HG03354 (cell line): Measurements from ENCODE around the gene NPIPB8.
"Not testable (repeated sequence)": the region's sequence is repeated elsewhere in the genome, so short reads cannot be mapped to it uniquely, and the experiment has no call there.

Source experiments
- ATAC-seq: cut with Tn5 transposase; IDR thresholded peaks from one replicate; pipeline ENCODE4 v1.9.1; 2021; ENCODE audit warnings: mild to moderate bottlenecking; ENCODE audit not compliant: unreplicated experiment, poor library complexity, severe bottlenecking

Gene NPIPB8

DNA sequence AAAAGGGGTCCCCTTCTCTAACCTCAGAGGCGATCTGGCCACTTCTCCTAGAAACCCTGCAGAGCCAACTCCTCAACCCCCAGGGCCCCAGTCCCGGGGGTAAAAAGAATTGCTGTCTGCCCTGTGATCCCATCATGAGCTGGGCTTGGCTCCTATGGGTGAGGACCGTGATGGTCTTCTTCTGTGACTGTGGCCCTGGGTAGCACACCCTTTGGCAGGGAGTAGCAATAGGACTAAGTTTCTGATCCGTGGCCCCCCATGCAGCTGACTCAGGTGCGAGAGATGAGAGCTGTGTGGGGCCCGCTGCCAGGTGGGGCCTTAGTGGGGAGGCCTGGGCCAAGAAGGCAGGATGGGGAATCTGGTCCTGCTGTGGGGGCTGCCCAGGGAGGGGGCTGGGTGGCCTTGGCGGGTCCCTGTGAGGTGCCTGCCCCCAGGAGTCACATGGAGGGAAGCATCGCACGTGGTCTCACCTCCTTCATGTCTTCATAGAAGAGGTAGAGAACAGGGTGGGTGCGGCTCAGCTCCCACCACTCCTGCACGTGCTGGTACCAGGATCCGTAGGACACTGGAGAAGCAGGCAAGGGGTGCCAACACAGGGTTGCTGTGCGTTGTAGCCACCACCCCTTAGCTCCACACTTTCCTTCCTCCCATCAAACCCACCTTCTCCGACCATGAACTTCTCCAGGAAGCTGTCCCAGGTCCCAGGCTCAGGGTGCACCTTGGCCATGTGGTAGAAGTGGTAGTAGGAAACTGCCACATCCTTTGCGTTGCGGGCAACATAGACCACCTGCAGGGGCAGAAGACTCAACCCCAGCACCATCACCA lies 31.4 kb upstream of the NPIPB8 start:
- no peak for ATAC-seq

DNA sequence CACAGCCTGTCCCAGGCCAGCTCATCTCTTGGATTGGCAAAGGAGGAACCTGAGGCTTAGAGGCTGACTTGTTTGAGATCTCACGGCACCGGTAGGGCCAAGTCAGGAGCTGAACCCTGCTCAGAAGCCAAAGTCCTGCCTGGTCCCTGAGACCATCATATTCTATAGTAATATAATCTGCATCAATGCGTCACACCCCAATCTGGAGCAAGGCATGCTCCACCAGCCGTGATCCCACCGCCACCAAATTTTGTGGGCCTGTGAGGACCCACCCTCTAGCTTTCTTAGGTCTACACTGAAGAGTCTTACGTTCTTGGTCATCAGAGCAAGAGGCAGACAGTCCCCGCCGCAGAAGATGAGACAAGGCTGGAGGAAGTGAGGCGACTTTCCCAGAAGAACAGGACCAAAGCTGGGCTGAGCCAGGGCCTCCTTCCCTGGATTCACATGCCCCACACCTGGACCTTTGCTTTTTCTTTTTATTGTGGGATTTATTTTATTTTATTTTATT lies 30.7 kb upstream of the NPIPB8 start:
- no peak for ATAC-seq

DNA sequence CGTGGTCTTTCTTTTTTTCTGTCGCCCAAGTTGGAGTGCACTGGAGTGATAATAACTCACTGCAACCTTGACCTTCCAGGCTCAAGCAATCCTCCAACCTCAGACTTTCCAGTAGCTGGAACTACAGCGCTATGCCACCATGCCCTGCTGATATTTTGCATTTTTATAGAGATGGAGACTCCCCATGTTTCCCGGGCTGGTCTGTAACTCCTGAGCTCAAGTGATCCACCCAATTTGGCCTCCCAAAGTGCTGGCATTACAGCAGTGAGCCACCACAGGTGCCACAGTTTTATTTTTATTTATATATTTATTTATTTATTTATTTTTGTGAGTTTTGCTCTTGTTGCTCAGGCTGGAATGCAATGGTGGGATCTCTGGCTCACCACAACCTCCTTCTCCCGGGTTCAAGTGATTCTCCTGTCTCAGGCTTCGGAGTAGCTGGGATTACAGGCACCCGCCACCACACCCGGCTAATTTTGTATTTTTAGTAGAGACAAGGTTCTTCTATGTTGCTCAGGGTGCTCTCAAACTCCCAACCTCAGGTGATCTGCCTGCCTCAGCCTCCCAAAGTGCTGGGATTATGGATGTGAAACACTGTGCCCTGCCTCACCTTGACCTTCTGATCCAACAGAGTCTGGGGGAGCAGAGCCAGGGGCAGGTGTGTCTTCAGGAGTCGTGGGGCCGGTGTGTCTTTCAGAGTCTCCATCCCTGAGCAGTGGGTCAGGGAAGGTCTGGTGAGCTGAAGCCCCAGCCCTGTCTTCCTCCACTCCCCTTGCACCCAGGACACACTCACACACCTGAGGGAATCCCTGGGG lies 30.0 kb upstream of the NPIPB8 start:
- ATAC-seq: not testable (repeated sequence)

DNA sequence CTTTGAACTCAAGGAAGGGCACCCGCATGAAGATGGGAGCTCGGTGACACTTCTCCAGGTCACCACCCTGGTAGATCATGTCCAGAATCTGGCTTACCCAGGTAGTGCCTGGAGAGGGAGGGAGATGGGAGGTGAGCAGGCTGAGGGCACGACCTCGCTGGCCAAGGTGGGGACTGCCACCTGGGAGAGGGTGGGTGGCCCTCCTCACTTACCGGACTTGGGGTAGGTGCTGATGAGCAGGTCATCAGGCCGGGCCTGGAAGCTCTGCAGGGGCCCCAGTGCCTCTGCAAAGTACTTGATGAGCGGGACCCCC lies 29.4 kb upstream of the NPIPB8 start:
- ATAC-seq: not testable (repeated sequence)

DNA sequence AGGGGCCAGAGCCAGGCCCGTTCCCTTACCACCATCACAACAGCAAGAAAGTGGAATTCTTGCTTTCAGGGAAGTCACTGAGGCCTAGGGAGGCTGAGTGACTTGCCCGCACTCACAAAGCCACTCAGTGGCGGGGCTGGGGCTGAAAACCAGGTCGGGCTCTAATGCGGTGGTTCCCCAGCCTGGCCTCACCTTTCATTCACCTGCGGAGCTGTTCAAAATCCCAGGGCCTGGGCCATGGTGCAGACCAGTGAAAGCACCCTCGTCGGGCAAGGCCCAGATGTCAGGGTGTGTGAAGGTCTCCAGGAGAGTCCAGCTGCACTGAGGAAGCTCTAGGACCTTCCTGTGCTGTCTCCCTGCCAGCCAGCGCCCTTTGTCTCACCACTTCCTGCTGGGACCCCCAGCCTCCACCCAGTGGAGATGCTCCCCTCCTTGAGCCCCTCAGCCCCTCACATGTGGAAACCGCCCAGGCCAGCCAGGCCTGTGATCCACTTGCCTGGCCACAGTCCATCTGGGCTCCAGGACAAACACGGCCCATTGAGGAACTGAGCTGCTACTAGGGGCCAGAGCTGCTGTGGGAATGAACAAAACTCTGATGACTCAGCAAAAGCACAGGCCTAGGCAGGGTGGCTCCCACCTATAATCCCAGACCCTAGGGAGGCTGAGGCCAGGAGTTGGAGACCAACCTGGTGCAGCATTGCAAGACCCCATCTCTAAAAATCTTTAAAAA lies 28.8 kb upstream of the NPIPB8 start:
- not testable (repeated sequence) for ATAC-seq

DNA sequence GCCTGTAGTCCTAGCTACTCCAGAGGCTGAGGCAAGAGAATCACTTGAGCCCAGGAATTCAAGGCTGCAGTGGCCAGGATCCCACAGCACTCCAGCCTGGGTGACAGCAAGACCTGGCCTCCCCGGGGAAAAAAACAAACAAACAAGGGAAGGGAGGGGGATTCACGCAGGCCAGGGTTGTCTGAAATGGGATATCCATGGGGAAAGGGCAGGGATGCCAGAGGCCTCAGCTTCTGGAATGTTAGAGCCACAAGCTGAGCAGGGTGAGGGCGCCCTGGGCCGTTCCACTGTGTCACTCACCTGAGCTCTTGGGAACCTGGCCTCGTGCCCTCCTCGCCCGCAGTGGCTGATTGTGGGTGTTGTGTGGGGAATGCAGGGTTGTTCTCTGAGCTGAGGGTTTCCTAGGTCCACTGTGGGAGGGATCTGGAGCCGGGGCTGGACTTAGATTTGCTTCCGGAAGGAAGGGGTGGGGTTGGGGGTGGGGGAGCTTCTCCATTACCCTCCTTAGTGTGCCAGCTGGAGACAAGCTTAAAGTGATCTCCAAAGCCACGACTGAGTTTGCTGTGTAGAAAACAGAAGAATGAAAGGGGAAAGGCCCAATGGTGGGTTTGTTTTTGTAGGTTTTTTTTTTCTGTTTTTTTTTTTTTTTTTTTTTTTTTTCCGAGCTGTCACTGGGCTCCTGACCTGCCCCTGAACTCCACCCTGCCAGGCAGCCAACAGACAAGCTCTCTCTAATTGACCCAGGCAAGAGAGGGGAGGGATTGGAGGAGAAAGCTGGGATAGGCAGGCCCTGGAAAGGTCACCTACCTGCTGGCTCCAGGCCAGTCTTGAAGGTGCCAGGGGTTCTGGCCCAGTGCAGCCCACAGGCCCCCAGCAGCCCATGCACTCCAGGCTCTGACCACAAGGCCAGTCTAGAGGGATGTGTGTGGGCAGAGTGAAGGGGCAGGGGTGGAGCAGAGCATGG lies 28.0 kb upstream of the NPIPB8 start, which contains the start of gene SULT1A1:
Gene SULT1A1 (minus strand): TSS at position 414 of the 964 bp plus-strand sequence. CDS start 1,189 bp downstream, outside the sequence.
- no peak for ATAC-seq

DNA sequence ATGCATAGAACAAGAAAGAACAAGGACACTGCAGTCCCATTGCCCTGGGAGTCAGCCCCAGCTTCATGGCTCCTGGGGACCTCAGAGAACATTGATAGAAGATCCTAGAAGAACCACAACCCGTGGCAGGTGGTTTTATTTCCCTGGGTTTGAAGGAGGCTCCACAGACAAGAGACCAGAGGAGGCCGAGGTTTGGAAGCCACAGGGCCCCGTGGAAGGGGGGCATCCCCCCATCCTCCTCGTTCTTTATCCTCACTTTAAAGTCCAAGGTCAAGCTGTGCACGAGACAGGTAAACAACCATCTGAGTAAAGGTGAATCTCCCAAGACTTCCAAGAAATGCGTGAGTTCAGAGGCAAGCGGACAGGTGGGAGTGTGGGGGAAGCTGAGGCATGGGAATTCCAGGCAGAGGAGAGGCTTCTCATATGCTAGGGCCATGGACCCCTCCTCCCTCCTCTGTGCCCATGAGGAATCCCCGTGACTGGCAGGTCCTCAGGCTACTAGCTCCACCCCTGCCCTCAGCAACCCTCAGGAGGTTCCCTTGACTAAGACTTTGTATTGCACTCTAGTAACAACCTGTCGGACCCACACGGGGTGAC lies 27.2 kb upstream of the NPIPB8 start:
- no peak for ATAC-seq

DNA sequence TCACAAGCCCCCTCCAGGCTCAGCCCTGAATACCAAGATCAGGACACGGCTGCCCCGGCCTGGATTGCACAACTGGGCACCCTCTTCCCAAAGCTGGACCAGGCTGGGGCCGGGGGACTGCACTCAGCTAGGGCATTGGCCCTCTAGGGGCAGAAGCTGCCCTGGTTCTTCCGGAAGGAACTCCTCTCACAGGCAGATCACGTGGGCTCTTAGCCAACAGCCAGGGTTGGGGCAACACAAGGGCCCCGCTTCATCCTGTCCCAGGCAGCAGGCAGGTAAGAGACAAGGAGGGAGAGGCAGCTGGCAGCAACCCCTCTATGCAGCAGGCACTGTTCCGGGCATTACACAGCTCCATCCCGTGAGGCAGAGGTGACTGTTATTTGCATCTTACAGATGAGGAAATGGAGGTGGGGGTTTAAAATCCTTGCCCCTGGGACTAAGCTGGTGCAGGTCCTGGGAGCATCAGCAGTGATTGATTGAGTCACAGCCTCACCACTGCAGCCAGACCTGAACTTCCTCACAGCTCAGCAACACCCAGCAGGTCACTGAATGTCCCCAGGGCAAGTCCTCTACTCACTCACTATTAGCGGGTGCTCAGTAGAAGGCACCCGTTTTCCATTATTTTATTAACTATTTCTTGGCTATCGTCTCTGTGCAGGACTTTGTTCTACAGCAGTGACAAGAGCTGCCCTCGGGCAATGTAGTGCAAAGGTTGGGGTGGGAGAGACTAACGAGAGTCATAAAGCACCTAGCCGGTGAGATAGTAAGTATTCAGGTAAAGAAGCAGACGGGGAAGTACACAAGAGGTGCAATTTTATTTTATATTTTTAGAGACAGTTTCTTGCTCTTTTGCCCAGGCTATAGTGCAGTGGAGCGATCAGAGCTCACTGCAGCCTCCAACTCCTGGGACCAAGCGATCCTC lies 25.2 kb upstream of the NPIPB8 start:
- peak; percentile 74 for ATAC-seq

DNA sequence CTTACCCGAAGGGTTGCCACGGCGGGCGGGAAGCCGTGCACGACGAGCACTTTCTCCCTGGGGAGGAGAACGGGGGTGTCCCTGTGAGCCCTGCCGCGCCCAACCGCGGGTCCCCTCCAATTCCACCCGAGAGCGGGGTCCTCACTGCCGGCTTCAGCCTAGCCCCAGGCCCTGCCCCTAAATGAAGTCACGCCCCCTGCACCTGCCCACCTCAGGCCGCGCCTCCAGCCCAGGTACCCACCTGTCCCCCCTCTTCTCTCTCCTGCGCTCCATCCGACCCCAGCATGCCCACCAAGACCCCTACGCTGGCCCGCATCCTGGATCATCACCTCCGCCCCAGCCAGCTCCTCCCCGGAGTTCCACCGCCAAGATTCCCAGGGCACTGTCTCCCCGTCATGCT lies 24.0 kb upstream of the NPIPB8 start:
- not testable (repeated sequence) for ATAC-seq

DNA sequence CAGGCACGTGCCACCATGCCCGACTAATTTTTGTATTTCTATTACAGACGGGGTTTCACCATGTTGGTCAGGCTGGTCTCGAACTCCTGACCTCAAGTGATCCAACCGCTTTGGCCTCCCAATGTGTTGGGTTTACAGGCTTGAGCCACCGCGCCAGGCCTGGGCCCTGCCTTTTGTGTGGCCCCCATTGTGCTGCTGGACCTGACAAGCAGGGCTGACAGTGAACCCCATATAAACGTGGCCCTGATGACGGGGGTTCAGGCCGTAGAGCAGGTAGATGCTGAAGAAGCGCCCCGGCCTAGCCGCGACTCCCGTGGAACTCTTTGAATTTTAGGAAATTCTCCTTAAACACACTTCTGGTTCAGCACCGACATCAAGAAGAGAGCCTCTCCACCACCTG lies 23.3 kb upstream of the NPIPB8 start:
- not testable (repeated sequence) for ATAC-seq

DNA sequence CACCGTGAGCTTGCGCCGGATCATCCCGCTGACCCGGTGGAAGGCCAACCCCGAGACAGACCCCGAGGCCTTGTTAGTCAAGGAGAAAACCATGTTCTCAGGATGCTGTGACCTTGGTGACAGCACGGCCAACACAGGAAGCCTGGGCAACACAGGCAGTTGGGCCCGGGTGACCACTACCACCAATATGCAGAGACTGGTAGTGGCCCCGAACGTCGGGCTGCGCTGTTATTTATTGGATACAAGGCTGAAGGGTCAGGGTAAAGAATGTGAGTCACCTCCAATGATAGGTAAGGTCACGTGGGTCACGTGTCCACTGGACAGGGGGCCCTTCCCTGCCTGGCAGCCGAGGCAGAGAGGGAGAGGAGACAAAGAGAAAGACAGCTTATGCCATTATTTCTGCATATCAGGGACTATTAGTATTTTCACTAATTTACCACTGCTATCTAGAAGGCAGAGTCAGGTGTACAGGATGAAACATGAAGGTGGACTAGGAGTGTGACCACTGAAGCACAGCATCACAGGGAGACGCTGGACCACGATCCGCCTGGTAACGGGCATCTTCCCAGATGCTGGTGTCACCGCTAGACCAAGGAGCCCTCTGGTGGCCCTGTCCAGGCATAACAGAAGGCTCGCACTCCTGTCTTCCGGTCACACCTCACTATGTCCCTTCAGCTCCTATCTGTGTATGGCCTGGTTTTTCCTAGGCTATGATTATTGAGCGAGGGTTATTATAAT lies 22.2 kb upstream of the NPIPB8 start:
- ATAC-seq: not testable (repeated sequence)

DNA sequence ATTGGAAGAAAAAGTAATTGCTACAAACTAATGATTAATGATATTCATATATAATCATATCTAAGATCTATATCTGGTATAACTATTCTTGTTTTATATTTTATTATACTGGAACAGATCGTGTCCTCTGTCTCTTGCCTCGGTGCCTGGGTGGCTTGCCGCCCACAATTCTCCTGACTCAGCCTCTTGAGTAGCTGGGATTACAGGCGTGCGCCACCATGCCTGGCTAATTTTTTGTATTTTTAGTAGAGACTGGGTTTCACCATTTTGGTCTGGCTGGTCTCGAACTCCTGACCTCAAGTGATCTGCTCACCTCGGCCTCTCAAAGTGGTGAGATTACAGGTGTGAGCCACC lies 21.7 kb upstream of the NPIPB8 start:
- not testable (repeated sequence) for ATAC-seq

DNA sequence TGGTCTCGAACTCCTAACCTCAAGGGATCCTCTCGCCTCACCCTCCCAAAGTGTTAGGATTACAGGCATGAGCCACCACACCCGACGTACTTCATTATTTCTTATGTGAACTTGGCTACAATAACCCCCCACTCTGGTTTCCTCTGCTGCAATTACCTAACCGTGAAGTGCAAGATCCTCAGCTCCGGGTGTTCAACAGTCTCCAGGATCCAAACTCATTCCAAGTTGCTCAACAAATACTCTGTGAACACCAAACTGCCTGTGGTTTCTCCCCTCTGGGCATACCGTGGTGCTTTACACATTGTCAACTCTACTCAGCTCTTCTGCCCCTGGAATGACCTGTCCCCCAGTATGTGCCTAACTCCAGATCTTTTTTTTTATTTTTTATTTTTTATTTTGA lies 21.2 kb upstream of the NPIPB8 start:
- no peak for ATAC-seq

DNA sequence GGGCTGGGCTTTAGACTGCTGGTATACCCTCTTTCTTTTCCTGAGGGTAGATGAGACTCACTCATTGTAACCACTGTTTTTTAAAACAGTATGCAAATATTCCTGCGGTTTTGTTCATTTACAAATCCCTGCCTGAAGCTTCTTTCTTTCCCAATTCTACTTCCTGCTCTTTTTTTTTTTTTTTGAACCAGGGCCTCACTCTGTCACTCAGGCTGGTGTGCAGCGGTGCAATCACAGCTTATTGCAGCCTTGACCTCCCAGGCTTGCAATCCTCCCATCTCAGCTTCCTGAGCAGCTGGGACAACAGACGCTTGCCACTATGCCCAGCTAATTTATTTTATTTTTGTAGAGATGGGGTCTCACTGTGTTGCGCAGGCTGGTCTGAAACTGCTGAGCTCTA lies 20.0 kb upstream of the NPIPB8 start:
- no peak for ATAC-seq

DNA sequence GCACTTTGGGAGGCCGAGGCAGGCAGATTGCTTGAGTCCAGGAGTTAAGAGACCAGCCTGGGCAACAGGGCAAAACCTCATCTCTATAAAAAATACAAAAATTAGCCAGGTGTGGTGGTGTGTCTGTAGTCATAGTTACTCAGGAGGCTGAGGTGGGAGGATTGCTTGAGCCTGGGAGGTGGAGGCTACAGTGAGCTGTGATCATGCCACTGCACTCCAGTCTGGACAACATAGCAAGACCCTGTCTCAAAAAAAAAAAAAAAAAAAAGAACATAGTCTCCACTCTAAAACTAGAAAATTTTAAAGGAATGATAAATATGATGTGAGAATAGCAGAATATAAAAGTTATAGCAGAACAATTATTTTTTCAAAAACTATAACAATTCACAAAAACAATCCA lies 17.5 kb upstream of the NPIPB8 start:
- not testable (repeated sequence) for ATAC-seq

DNA sequence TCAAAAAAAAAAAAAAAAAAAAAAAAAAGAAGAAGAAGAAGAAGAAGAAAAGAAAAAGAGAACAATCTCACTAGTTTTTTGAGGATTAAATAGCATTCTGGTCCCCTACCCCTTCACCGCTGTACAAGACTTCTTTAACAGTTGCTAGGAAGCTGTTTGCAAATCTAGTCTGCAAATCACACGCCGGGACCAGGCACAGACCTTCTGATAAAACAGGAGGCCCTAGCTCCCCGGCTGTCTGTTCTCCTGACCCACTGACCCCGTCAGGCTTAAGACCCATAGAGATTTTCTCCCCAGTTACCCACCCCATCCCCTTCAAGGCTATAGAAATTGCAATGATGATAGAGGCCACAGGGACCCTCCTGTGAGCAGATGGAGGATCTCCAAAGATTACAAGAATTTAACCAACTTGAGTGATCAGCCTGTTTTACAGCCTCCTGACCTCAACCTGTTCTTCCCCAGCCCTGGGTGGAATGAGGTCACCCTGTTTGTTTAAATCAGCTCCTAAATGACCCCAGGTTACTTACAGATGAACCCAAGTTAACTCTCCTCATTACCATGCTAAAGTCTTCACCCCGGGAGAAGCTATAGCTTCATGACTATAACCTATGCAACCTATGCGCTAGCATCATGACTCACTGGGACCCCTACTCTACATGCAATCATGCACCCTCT lies 16.2 kb upstream of the NPIPB8 start:
- ATAC-seq: no peak
